NT2/D1 (cell line): ENCODE data around the gene NUDT2.

Source experiments
- DNase-seq: peaks from one replicate; pipeline ENCODE4 v3.0.0-alpha.2; 2011; ENCODE audit warnings: low read depth, low spot score
- H3K27me3 ChIP-seq: 2 replicates; pipeline ENCODE4 v1.6.0; 2011; ENCODE audit warnings: mild to moderate bottlenecking; ENCODE audit not compliant: insufficient read length, insufficient read depth
- H3K36me3 ChIP-seq: 2 replicates; pipeline ENCODE4 v1.6.1; 2011; ENCODE audit warnings: mild to moderate bottlenecking, low read length, mixed read lengths; ENCODE audit not compliant: insufficient read depth, insufficient read length
- H3K4me1 ChIP-seq: 2 replicates; pipeline ENCODE4 v1.5.1; 2011; ENCODE audit not compliant: insufficient read depth, insufficient read length
- H3K4me3 ChIP-seq: 2 replicates; pipeline ENCODE4 v1.5.1; 2011; ENCODE audit warnings: low read depth; ENCODE audit not compliant: insufficient read length
- H3K9ac ChIP-seq: 2 replicates; pipeline ENCODE4 v1.6.0; 2011; ENCODE audit warnings: low read depth; ENCODE audit not compliant: insufficient read length
- H3K9me3 ChIP-seq: 2 replicates; pipeline ENCODE4 v1.5.1; 2011; ENCODE audit warnings: mild to moderate bottlenecking, low read length; ENCODE audit not compliant: insufficient read depth
- SUZ12 ChIP-seq: IDR thresholded peaks from 2 replicates; pipeline ENCODE4 v1.6.1; 2011; ENCODE audit not compliant: insufficient read length, insufficient read depth; ENCODE audit errors: extremely low read depth
- YY1 ChIP-seq: IDR thresholded peaks from 2 replicates; pipeline ENCODE4 v1.6.1; 2011; ENCODE audit not compliant: insufficient read length, insufficient read depth
- ZNF274 ChIP-seq: IDR thresholded peaks from 2 replicates; pipeline ENCODE4 v1.6.1; 2011; ENCODE audit warnings: mild to moderate bottlenecking, low read depth, low read length

Gene NUDT2

GRCh38 chr9:34377404-34377746 lies 48.0 kb downstream of the NUDT2 start:
- peaks cover 45% of the 10 kb centered on the region for H3K27me3 ChIP-seq
- no peak for TF ChIP-seq SUZ12
- TF ChIP-seq ZNF274, result no peak
- no peak for TF ChIP-seq YY1
- peaks cover 1% of the 10 kb centered on the region; the same call in 1 of the 2 replicates for H3K9me3 ChIP-seq
- DNase-seq, result no peak
- peaks cover 4% of the 10 kb centered on the region for H3K36me3 ChIP-seq
- peaks cover 6% of the 10 kb centered on the region for H3K4me1 ChIP-seq
- H3K4me3 ChIP-seq, result peak overlapping the region; percentile 9
- H3K9ac ChIP-seq, result peak overlapping the region; percentile 38

GRCh38 chr9:34378376-34379060 lies 49.1 kb downstream of the NUDT2 start:
- no peak overlapping the region for H3K9ac ChIP-seq
- TF ChIP-seq YY1 (no peak), SUZ12 (no peak), ZNF274 (no peak)
- no peak for DNase-seq
- H3K4me1 ChIP-seq, result peaks cover 6% of the 10 kb centered on the region
- H3K27me3 ChIP-seq, result peaks cover 56% of the 10 kb centered on the region
- H3K4me3 ChIP-seq, result no peak overlapping the region
- H3K9me3 ChIP-seq, result no peaks in the 10 kb centered on the region
- H3K36me3 ChIP-seq, result no peaks in the 10 kb centered on the region

GRCh38 chr9:34379334-34380033 lies 50.1 kb downstream of the NUDT2 start:
- DNase-seq, result peak; percentile 81
- peaks cover 60% of the 10 kb centered on the region for H3K27me3 ChIP-seq
- no peaks in the 10 kb centered on the region for H3K9me3 ChIP-seq
- H3K36me3 ChIP-seq, result no peaks in the 10 kb centered on the region
- H3K4me1 ChIP-seq, result peaks cover 6% of the 10 kb centered on the region
- peak overlapping the region; percentile 69 for H3K9ac ChIP-seq
- no peak for TF ChIP-seq YY1
- no peak for TF ChIP-seq ZNF274
- no peak for TF ChIP-seq SUZ12
- peak overlapping the region; percentile 56 for H3K4me3 ChIP-seq

GRCh38 chr9:34380034-34380510 lies 50.7 kb downstream of the NUDT2 start:
- peak overlapping the region; percentile 56 for H3K4me3 ChIP-seq
- H3K9ac ChIP-seq, result peak overlapping the region; percentile 69
- TF ChIP-seq ZNF274, result no peak
- no peaks in the 10 kb centered on the region for H3K36me3 ChIP-seq
- H3K9me3 ChIP-seq, result no peaks in the 10 kb centered on the region
- no peak for DNase-seq
- H3K27me3 ChIP-seq, result peaks cover 60% of the 10 kb centered on the region
- peaks cover 4% of the 10 kb centered on the region for H3K4me1 ChIP-seq

- H3K27me3 ChIP-seq, result peaks cover 60% of the 10 kb centered on the region
- H3K4me1 ChIP-seq, result no peaks in the 10 kb centered on the region
- peak overlapping the region; percentile 56 for H3K4me3 ChIP-seq
- TF ChIP-seq SUZ12 (no peak), ZNF274 (no peak), YY1 (no peak)
- no peak for DNase-seq
- H3K36me3 ChIP-seq, result no peaks in the 10 kb centered on the region
- no peaks in the 10 kb centered on the region for H3K9me3 ChIP-seq
- peak overlapping the region; percentile 69 for H3K9ac ChIP-seq
Observed at GRCh38 chr9:34380511-34381315, 51.3 kb downstream of the NUDT2 start.

- Histone ChIP-seq H3K27me3 (peaks cover 60% of the 10 kb centered on the region), H3K9me3 (no peaks in the 10 kb centered on the region), H3K9ac (no peak overlapping the region), H3K36me3 (no peaks in the 10 kb centered on the region), H3K4me3 (peak overlapping the region; percentile 47), H3K4me1 (no peaks in the 10 kb centered on the region)
- no peak for DNase-seq
- TF ChIP-seq YY1 (no peak), SUZ12 (no peak), ZNF274 (no peak)
Observed at GRCh38 chr9:34381323-34381722, 52.0 kb downstream of the NUDT2 start.

- DNase-seq, result no peak
- Histone ChIP-seq H3K9ac (no peak overlapping the region), H3K4me3 (no peak overlapping the region), H3K4me1 (no peaks in the 10 kb centered on the region), H3K36me3 (no peaks in the 10 kb centered on the region), H3K9me3 (no peaks in the 10 kb centered on the region), H3K27me3 (peaks cover 60% of the 10 kb centered on the region)
- TF ChIP-seq SUZ12 (no peak), YY1 (no peak), ZNF274 (no peak)
Observed at GRCh38 chr9:34382054-34382453, 52.7 kb downstream of the NUDT2 start.
